HAP-1 (cell line): Measurements from ENCODE around the gene NRG2.

Experiments
- DNase-seq, 2 experiments: peaks; one replicate each; pipeline ENCODE4 v3.0.0-alpha.2; 2016 to 2020; ENCODE audit warnings: low spot score in 2 of 2
- H3K27me3 ChIP-seq: fragments of 250-450 bp; sonication (Bioruptor Pico); 2 replicates; pipeline ENCODE4 v1.5.1; 2020; ENCODE audit warnings: low read depth, mild to moderate bottlenecking, moderate library complexity
- H3K36me3 ChIP-seq: fragments of 250-450 bp; sonication (Bioruptor Pico); replicated peaks from 2 replicates; pipeline ENCODE4 v1.5.1; 2020; ENCODE audit warnings: mild to moderate bottlenecking
- H3K4me1 ChIP-seq: fragments of 250-450 bp; sonication (Bioruptor Pico); 2 replicates; pipeline ENCODE4 v1.5.1; 2020; ENCODE audit warnings: mild to moderate bottlenecking
- H3K4me3 ChIP-seq: fragments of 250-450 bp; sonication (Bioruptor Pico); 2 replicates; pipeline ENCODE4 v1.5.1; 2020; ENCODE audit warnings: mild to moderate bottlenecking, moderate library complexity
- H3K9me3 ChIP-seq: fragments of 250-450 bp; sonication (Bioruptor Pico); 2 replicates; pipeline ENCODE4 v1.5.1; 2020; ENCODE audit warnings: mild to moderate bottlenecking, moderate library complexity
- in situ Hi-C: fragments of 300-500 bp; cut with MboI; formaldehyde crosslinking; loops from 3 replicates; pipeline ENCODE4 v1.14.3; 2020; ENCODE audit warnings: low sequenced_read_pairs, inconsistent platforms, mixed read lengths

Gene NRG2

GRCh38 chr5:139886213-139886612 is 156.9 kb downstream of the NRG2 start:
- Histone ChIP-seq H3K4me3 (no peak overlapping the region), H3K36me3 (no peaks in the 10 kb centered on the region), H3K4me1 (peaks cover 3% of the 10 kb centered on the region; the same call in 1 of the 2 replicates), H3K27me3 (no peaks in the 10 kb centered on the region), H3K9me3 (no peaks in the 10 kb centered on the region)
- in situ Hi-C loops = no loop called here
- DNase-seq = no peak

- in situ Hi-C loops = no loop called here
- H3K36me3 ChIP-seq = no peaks in the 10 kb centered on the region
- peaks cover 3% of the 10 kb centered on the region; the same call in 1 of the 2 replicates for H3K4me1 ChIP-seq
- H3K9me3 ChIP-seq = no peaks in the 10 kb centered on the region
- DNase-seq = no peak
- H3K4me3 ChIP-seq = no peak overlapping the region
- no peaks in the 10 kb centered on the region for H3K27me3 ChIP-seq
Observed at GRCh38 chr5:139885857-139886208, 157.3 kb downstream of the NRG2 start.

- Histone ChIP-seq H3K36me3 (no peaks in the 10 kb centered on the region), H3K4me3 (no peak overlapping the region), H3K4me1 (peaks cover 3% of the 10 kb centered on the region; the same call in 1 of the 2 replicates), H3K27me3 (no peaks in the 10 kb centered on the region), H3K9me3 (no peaks in the 10 kb centered on the region)
- in situ Hi-C loops = no loop called here
- no peak for DNase-seq
Observed at GRCh38 chr5:139885172-139885856, 157.8 kb downstream of the NRG2 start.

GRCh38 chr5:139884734-139885133 is 158.4 kb downstream of the NRG2 start:
- in situ Hi-C loops = no loop called here
- Histone ChIP-seq H3K4me1 (no peaks in the 10 kb centered on the region), H3K4me3 (no peak overlapping the region), H3K9me3 (no peaks in the 10 kb centered on the region), H3K27me3 (no peaks in the 10 kb centered on the region), H3K36me3 (no peaks in the 10 kb centered on the region)
- DNase-seq = no peak

GRCh38 chr5:139884144-139884543 is 159.0 kb downstream of the NRG2 start:
- in situ Hi-C loops = no loop called here
- Histone ChIP-seq H3K27me3 (no peaks in the 10 kb centered on the region), H3K4me3 (no peak overlapping the region), H3K9me3 (no peaks in the 10 kb centered on the region), H3K36me3 (no peaks in the 10 kb centered on the region), H3K4me1 (no peaks in the 10 kb centered on the region)
- DNase-seq = no peak

GRCh38 chr5:139882961-139883539 is 160.0 kb downstream of the NRG2 start:
- Histone ChIP-seq H3K4me3 (no peak overlapping the region), H3K9me3 (no peaks in the 10 kb centered on the region), H3K36me3 (no peaks in the 10 kb centered on the region), H3K27me3 (no peaks in the 10 kb centered on the region), H3K4me1 (no peaks in the 10 kb centered on the region)
- no peak for DNase-seq
- in situ Hi-C loops = no loop called here

GRCh38 chr5:139882316-139882715 is 160.8 kb downstream of the NRG2 start:
- no peaks in the 10 kb centered on the region for H3K27me3 ChIP-seq
- H3K9me3 ChIP-seq = no peaks in the 10 kb centered on the region
- in situ Hi-C loops = no loop called here
- H3K4me3 ChIP-seq = no peak overlapping the region
- H3K36me3 ChIP-seq = no peaks in the 10 kb centered on the region
- no peak for DNase-seq
- H3K4me1 ChIP-seq = no peaks in the 10 kb centered on the region

- in situ Hi-C loops = no loop called here
Observed at GRCh38 chr5:139881143-139881733, 161.9 kb downstream of the NRG2 start.

GRCh38 chr5:139880416-139881142 is 162.5 kb downstream of the NRG2 start:
- no peaks in the 10 kb centered on the region for H3K27me3 ChIP-seq
- no peak for DNase-seq
- peaks cover 2% of the 10 kb centered on the region; the same call in 1 of the 2 replicates for H3K9me3 ChIP-seq
- no peaks in the 10 kb centered on the region for H3K36me3 ChIP-seq
- no peaks in the 10 kb centered on the region for H3K4me1 ChIP-seq
- in situ Hi-C loops = no loop called here
- H3K4me3 ChIP-seq = no peak overlapping the region

More at GRCh38 chr5:139881143-139881733, 161.9 kb downstream of the NRG2 start:
- no peaks in the 10 kb centered on the region for H3K9me3 ChIP-seq
- H3K27me3 ChIP-seq = no peaks in the 10 kb centered on the region
- H3K4me3 ChIP-seq = no peak overlapping the region
- no peaks in the 10 kb centered on the region for H3K4me1 ChIP-seq
- no peaks in the 10 kb centered on the region for H3K36me3 ChIP-seq
- DNase-seq = no peak

- no peaks in the 10 kb centered on the region for H3K4me1 ChIP-seq
- in situ Hi-C loops = no loop called here
- no peak for DNase-seq
- H3K27me3 ChIP-seq = no peaks in the 10 kb centered on the region
- no peaks in the 10 kb centered on the region for H3K36me3 ChIP-seq
- peaks cover 2% of the 10 kb centered on the region; the same call in 1 of the 2 replicates for H3K9me3 ChIP-seq
- no peak overlapping the region for H3K4me3 ChIP-seq
Observed at GRCh38 chr5:139878093-139878492, 165.0 kb downstream of the NRG2 start.

GRCh38 chr5:139877129-139877597 is 165.9 kb downstream of the NRG2 start:
- no peak for DNase-seq
- Histone ChIP-seq H3K4me1 (no peaks in the 10 kb centered on the region), H3K27me3 (no peaks in the 10 kb centered on the region), H3K36me3 (no peaks in the 10 kb centered on the region), H3K4me3 (no peak overlapping the region), H3K9me3 (peaks cover 2% of the 10 kb centered on the region; the same call in 1 of the 2 replicates)
- in situ Hi-C loops = no loop called here

GRCh38 chr5:139875957-139876356 is 167.1 kb downstream of the NRG2 start:
- Histone ChIP-seq H3K4me3 (no peak overlapping the region), H3K36me3 (no peaks in the 10 kb centered on the region), H3K9me3 (peaks cover 2% of the 10 kb centered on the region; the same call in 1 of the 2 replicates), H3K4me1 (no peaks in the 10 kb centered on the region), H3K27me3 (no peaks in the 10 kb centered on the region)
- in situ Hi-C loops = no loop called here
- DNase-seq = no peak

- H3K27me3 ChIP-seq = no peaks in the 10 kb centered on the region
- no peaks in the 10 kb centered on the region for H3K36me3 ChIP-seq
- H3K9me3 ChIP-seq = peaks cover 2% of the 10 kb centered on the region; the same call in 1 of the 2 replicates
- H3K4me1 ChIP-seq = no peaks in the 10 kb centered on the region
- peak; percentile 36 to 44 for DNase-seq
- H3K4me3 ChIP-seq = no peak overlapping the region
- in situ Hi-C loops = no loop called here
Observed at GRCh38 chr5:139872851-139873794, 170.0 kb downstream of the NRG2 start.
